HuH-7.5 (cell line): ENCODE measurements around the gene CLEC16A.

Experiments
- DNase-seq: peaks from one replicate; pipeline ENCODE4 v3.0.0; 2011; ENCODE audit warnings: low spot score

The CLEC16A gene

DNA sequence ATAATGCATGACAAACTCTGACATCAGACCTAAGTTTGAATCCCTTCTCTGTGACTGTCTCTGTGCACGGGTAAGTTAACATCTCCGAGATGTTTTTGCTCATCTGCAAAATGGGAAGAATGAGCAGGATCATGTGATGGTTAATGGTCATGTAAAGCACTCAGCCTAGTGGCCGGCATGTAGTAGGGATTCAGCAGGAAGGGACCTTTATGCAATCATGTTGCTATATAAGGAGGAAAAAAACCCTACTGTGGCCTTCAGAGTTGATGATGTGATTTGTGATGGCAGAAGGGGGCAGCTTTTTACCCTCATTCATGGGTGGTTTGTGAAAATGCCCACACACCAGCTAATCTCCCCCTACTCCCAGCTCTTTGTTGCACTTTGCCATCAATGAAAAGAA lies 24.1 kb downstream of the CLEC16A start:
- DNase-seq: no peak

DNA sequence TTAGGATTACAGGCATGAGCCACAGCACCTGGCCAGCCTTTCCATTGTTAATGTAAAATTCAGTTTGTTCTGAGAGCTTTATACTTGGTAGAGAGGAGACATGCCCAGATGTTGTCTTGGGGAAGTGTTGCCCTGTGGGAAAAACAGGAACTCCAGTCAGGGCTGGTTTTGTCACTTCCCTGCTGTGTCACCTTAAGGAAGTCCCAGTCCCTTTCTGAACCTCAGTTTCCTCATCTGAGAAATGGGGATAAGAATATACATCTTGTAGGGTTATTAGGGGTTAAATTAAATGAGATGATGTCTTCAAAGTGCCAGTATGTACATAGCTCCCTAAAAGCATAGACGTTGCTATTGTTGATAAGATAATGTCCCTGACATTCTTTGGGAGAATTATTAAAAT lies 25.3 kb downstream of the CLEC16A start:
- DNase-seq: no peak

DNA sequence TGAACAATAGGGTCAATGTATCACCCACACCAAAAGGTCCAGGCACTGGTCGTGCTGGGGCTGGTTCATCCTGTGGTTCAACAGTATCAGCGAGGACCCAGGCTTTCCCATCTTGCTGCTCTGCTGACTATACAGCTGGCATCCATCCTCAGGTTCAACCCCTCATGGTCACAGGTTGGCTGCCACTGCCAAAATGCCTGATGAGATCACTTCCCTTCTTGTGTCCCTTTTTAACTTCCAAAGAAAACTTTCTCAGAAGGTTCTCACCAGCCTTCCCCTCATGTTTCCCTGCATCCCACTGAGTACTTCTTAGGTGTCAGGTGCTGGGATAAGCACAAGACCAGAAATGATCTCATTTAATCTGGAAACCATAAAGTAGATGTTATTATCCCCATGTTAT lies 25.7 kb downstream of the CLEC16A start:
- DNase-seq: no peak

DNA sequence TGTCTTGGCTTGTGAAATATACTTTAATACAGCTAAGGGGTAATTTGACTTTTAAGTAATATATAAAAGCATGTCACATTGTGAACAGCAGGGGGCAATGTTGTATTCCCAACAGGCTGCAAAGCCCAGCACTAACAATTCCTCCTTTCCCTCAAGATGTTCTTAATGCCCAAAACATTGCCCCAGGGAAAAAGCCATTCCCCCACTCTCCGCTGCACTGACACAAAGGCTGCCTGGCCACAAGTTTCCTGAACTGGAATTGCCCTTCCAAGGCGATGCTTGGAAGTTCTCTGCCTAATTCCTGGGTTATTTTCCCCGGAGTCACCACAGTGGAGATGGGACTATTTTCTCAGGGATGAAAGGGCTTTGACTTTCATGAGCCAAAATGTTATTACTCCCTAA lies 27.2 kb downstream of the CLEC16A start:
- peak; percentile 28 for DNase-seq

DNA sequence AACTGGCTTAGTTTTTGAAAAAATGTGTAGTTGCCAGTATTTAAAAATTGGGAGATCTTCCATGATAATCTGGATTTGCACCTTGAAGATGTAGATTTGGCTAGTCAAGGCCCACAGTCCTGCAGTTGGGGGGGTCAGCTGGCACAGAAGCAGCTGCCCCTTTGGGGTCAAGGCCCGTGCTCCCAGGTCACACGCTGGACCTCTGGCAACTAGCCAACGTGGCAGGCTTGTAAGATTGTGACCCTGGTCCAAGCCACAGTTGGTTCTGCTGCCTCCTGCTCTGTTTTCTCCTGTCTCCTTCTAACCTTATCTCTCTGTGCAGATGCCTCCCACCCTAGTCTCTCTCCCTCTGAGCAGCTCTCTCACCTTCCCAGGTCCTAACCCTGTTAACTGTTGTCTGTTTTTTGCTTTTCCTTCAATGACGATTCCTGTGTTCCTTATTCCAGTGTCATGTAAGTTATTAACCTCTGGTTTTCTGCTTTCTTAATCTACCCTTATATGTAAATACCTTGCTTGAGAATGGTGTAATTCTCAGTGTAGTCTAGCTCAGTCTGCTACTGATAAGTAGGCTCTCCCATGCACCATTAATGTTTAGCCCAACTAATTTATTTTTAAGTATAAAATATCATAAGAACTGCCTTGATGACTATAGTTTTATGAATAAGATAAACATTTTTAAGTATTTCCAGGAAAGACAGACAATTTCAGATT lies 27.9 kb downstream of the CLEC16A start:
- DNase-seq: no peak

DNA sequence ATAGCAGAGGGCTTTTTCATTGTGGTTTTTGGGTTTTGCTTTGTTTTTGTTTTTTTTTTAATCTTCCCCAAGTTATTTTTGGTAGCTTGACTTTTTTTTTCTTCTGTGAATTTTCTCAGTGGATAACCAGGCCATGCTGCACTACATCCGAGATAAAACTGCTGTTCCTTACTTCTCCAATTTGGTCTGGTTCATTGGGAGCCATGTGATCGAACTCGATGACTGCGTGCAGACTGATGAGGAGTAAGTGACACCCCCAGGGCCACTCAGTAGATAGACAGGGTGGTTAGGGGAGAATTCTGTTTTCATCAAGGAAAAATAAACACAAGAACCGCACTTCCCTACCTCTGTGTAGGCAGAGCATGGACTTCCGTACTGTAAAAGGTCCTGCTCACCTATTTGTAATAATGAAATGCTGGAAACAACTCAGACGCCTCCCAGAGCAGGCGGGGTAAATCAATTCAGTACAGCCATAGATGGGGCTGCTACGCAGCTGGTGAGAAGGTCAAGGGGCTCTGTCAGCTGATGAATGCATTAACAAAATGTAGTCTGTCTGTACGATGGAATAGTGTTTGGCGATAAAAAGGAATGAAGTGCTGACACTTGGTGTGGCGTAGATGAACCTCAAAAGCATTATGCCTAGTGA lies 28.6 kb downstream of the CLEC16A start:
- DNase-seq: no peak

DNA sequence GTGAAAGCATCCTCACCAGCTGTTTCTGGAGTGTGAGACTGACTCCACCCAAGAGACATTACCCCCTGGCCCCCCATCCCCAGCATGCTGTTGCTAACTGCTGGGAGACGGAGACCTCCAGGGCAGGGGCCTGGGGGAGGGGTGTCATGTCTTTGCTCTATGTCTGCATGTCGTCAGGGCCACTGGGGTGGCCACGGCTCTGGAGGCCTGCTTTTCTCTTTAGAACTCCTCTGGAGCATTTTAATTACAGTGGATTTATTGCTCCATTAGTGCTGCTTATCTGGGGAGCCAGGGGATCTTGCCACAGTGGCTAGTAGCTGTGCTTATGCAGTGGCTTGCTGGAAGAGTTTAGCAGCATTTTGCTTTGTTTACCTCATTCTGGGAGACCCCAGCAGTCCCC lies 32.3 kb downstream of the CLEC16A start:
- DNase-seq: no peak

DNA sequence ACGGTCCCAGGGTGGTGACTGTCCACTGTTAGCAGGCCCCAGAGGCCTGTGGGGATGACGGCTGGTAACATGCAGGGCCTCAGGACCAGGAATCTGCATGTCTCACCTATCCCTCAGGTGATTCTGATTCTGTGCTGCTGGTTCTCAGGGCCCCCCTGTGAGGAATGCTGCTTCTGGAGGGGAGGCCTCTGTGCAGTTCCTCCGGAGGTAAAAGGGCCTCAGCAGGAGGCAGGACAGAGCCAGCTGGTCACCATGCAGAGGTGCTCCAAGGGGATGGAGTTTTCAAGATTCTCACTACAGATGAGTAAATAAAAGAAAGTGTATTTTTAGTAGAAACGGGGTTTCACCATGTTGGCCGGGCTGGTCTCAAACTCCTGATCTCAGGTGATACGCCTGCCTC lies 33.8 kb downstream of the CLEC16A start:
- no peak for DNase-seq

DNA sequence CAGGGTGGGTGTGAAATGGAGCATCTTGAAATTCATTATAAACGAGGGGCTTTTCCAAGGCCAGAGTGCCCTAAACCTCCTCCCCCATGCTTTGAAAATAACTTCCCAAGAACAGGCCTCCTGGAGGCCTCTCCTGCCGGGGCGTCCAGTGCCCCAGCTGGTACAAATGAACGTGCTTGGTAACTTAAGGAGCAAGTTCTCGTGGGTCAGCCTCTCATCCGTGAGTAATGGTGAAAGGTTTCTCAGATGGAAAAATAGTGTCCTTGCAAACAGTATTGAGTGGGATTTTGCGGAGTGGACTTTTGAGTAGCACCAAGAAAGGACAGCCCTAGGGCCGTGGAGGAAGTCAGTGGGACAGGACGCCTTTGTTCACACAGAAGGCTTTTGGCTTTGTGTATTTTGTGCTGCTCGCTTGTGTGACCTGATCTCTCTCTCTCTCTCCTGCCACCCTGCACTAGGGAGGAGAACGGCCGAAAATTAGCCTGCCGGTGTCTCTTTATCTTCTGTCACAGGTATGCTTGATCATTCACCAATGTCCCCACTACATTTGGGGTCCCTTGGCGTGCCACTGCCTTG lies 34.6 kb downstream of the CLEC16A start:
- no peak for DNase-seq

DNA sequence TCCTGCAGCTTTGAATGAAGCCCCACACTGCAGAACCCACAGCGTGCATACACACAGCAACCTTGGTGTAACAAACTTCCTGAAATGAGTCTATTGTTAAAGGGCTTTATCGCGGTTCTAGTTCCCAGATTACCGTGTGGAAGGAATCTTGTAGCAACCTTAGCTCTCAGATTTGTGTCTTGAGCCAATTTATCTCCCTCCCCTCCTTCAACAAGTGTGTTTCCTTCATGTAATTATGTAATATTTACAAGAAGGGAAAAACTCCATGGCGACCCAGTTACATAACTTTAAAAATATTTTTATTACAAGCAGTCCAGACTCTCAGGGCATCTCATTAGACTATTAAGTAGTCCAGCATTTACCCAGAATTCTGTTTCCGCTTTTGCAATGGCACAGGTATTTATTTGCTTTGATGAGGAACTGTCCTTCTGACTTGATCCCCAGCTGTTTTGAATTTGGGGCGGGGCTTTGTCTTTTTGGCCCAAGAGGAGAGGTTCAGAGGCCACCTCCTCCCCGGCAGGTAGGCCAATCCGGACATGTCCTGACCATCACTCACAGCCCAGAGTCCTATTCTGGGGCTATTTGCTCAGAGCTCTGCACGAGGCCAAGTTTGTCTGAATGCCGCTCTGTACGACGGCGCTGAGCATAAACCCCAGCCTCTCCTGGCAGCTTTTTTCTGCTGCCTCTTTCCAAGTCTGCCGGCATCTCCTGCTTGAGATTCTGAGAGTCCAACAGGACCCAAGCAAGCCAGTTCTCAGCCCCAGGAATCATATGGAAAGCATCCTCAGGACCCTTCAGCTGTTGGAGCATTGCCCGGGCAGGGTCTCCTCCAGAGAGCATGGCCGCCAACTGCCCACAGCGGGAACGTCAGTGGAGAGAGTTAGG lies 35.6 kb downstream of the CLEC16A start:
- no peak for DNase-seq

DNA sequence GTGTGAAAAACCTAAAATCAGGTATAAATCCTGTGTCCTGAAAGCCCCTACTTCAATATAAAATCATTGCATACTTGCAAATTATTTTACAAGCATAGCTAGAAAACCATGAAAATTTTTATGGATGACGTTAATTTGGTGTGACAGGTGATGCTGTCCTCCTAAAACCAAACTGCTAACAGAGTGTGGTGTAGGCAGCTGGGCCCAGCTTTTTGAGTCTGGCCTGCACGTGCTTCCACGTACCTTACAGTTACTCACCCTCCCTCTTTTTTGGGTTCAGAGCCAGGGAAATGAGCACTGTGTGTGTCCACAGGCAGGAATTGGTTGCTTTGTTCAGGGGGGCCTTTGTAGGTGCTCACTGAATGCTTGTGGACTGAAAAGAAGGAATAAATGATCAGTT lies 36.4 kb downstream of the CLEC16A start:
- DNase-seq: no peak

DNA sequence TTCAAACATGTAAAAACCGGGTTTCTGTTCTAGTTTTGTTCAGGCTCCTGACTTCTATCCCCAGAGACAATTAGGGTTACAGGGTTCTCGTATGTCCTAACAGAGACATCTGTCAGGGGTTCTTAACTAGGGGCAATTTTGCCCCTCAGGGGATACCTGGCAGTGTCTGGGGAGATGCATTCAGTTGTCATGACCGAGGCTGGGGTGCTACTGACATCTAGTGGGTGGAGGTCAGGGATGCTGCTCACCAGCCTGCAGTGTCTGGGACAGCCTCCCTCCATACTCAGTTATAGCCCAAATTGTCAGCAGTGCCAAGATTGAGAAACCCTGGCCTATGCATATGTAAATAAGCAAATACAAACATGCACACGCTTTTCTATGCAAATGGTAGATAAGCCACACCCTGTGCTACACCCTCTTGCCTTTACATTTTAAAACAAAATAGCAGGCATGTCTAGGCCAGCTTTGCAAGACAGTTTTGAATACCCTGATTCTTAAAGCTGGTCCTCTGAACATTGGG lies 37.4 kb downstream of the CLEC16A start:
- DNase-seq: no peak

DNA sequence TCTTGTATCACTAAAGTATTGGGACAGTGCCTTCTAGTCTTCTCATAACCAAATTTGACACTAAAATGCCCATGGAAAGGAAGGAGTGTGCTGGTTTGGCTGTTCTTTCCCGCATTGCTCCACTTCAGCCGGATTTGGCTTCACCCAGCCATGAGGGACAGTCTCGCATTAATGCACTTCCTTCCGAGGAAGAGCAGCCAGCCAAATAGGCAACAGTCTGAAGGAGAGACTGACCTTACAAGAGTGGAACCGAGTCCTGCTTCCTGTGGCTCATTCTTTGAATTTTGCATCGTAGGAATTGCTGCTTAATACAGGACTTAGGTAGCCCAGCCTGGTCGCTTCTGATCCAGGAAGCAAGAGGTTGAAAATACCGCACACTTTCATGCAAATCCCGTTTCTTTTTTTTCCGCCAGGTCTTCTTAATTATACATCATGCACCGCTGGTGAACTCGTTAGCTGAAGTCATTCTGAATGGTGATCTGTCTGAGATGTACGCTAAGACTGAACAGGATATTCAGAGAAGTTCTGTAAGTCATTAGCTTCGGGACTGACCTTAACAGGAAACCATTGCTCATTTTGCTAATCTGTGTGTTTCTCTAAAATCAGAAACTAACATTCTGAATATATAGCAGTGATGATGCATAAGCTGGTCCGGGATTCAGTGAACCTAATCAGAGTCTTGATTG lies 38.2 kb downstream of the CLEC16A start:
- no peak for DNase-seq

DNA sequence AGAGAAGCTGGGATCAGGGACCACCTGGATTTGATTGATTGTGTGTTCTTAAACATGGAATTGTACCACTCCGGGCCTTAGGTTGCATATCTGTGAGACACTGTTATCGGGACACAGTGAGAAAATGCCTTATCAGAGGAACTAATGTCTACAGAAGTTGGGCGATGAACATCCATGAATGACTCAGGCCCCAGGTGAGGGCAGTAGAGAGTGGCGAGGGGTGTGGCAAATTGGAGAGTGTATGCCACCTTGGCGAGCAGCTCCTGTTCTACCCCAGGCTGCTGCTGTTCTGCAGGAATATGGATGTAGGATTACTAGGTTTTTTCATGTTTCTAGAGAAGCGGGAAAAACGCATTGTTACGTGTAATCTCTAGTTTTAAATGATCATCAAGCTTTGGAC lies 38.8 kb downstream of the CLEC16A start:
- no peak for DNase-seq

DNA sequence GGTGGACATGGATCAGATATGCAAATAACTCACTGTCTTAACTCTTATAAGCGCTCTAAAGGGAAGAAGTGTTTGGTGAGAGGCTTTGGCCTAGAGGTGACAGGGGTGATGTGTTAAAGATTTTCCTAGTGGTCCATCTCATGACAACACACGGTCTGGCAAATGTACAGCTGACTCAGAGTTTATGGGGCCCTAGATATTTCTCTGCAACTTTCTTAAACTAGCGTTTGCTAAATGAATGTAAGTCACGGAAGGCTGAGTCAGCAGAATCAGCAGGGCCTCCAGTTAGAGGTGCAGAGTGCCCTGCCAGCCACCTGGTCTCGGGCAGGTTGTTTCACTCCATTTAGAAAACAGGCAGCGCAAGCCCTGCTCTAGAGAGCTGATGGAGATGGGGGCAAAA lies 40.1 kb downstream of the CLEC16A start:
- no peak for DNase-seq

DNA sequence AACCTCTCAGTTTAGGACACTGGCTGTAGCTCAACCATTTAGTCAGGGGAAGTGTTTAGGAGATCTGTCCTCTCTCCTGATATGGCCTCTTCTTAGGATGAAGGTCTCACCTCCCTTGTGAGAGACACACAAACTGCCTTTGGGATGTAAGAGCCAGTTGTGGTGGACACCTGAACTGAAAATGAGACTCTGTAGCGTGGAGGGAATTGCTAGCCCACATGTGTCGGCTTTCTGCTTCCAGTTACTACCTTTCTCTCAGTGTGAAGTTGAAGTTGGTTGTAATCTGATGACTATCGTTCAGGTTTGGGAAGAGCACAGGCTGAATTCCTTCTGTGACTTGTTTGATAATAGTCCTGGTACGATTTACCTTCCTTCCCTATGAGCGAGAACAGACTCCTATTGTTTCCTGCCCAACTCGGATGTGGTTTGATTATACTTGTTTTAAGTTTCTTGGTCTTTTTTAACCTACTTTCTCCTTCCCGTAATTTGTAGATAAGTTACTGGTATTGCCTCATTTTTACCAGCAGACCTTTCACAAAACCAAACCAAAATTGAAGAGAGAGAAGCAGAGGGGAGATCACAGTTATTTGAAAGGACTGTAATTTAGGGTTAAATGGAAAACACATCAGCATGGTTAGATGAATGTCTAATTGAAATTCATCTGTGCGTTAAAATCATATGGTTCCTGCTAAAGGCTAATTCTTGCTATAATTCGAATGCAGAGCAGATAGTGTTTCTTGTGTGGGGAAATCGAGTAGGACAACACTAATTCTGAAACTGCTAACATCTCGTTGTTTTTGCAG lies 43.2 kb downstream of the CLEC16A start:
- no peak for DNase-seq

DNA sequence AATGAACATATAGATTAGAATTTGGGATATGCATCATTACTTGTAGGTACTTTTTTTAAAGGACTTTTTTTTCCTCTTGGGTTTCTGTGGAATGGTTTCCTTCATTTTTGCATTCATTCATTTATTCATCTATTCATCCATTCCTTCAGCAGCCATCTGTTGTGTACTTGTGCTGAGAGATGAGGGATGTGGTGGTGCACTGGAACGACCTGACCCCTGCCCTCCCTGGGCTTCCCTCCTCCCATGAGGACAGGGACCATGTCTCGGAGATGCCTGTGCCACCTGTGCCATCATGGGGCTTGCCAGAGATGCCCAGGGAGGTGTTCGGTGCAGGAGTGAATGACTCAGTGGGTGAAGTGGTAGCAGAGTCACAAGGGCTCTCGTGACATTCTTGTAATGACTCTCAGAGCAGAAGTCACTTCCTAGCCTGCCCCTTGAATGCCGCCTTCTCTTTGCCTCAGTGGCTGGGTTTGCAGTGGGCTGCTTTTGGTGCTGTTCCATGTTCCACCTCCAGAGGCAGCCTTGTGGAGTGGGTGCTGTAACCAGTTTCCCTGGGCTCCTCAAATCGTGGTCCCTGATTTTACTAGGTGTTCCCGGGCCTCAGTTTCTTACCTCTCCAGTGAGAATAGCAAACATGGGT lies 43.9 kb downstream of the CLEC16A start:
- DNase-seq: no peak

DNA sequence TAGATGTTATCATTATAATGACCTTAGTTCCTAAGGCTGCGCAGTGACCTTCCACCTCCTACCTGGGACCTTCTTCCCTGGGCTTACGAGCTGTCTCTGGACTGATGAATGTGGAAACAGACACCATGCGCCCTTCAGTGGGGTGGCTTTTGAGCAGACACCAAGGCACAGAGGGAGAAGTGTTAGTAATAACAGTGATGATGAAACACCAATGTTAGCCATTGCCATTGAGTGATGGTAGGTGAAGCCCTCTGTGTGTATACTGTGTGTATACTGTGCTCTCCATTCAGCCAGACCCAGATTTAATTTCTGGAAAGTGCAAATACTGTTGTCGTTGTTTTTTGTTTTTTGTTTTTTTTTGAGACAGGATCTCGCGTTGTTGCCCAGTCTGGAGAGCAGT lies 44.5 kb downstream of the CLEC16A start:
- DNase-seq: no peak

DNA sequence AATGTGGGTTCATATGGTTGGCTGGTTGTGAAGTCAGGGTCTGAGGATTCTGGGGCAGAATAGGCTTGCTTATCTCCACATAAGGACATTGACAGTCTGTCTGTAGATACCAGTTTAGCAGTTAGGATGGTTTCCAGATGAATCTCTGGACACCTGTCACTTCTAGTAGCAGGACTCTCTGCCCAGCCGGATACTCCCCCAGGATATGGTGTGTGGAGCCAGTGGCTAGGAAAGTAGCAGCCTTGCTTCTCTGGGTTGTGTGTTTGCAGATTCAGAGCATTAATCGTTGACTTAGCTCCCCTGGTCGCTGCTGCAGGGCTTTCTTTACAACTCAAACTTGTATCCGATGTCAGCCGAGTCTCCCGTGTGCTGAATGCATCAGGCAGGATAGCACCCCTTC lies 45.2 kb downstream of the CLEC16A start:
- DNase-seq: no peak

DNA sequence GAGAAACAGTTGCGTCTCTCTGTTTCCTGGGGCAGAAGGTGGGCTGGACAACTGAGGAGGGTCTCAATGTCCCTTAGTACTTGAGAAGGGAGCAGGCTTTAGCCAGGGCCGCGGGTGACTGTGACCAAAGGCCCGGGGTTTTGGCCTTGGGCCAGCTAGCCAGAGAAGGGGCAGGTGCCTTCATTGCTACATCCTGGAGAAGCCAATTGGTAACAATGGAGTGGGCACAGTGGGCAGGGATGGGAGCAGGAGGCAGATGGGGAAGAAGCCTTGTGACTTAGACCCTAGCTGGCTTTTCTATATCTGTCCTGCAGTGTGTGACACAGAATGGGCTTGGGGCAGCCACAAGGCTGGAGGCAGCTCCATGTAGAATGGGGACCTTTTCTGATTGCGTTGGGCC lies 46.0 kb downstream of the CLEC16A start:
- DNase-seq: no peak

DNA sequence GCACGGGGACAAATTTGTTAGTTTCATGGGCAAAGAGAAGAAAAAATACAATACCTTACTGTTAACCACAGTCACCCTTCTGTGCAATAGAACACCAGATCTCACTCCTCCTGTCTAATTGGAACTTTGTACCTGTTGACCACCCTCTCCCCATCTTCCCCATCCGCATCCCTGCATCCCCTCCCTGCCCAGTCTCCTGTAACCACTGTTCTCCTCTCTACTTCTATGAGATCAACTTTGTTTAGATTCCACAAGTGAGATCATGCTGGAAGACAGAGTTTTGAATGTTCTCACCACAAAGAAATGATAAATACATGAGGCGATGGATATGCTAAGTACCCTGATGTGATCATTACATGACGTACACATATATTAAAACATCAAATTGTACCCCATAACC lies 47.7 kb downstream of the CLEC16A start:
- no peak for DNase-seq
